Astrocyte (in vitro differentiated cells and primary cell): ENCODE data around the gene SGPL1. TPM values are rescaled to one million over a fixed set of nuclear protein-coding genes. Genes with fewer than 3 reads are reported as not detected.

ENCODE experiments used
- DNase-seq: peaks from one replicate; pipeline ENCODE4 v3.0.0-alpha.2; 2010; ENCODE audit warnings: low read depth
- FAIRE-seq: peaks from 2 replicates; lab custom pipeline; 2011; peaks lifted over from hg19 to GRCh38; lab: Jason Lieb, UNC
- H2AFZ ChIP-seq: 2 replicates; pipeline ENCODE4 v1.6.0; 2012; ENCODE audit warnings: low read depth, low read length, inconsistent platforms
- H3K27ac ChIP-seq: 2 replicates; pipeline ENCODE4 v1.5.1; 2011; ENCODE audit warnings: low read depth, low read length, inconsistent platforms
- H3K27me3 ChIP-seq: 2 replicates; pipeline ENCODE4 v1.6.0; 2011; ENCODE audit warnings: low read length, inconsistent platforms; ENCODE audit not compliant: insufficient read depth
- H3K36me3 ChIP-seq: 2 replicates; pipeline ENCODE4 v1.5.1; 2011; ENCODE audit warnings: low read length, inconsistent platforms; ENCODE audit not compliant: insufficient read depth
- H3K4me1 ChIP-seq: 2 replicates; pipeline ENCODE4 v1.5.1; 2011; ENCODE audit warnings: low read length, inconsistent platforms; ENCODE audit not compliant: insufficient read depth
- H3K4me2 ChIP-seq: 2 replicates; pipeline ENCODE4 v1.6.0; 2012; ENCODE audit warnings: low read length, inconsistent platforms
- H3K4me3 ChIP-seq: 2 replicates; pipeline ENCODE4 v1.5.1; 2011; ENCODE audit warnings: low read depth, mild to moderate bottlenecking, low read length, inconsistent platforms; ENCODE audit not compliant: insufficient read depth
- H3K79me2 ChIP-seq: 2 replicates; pipeline ENCODE4 v1.6.0; 2012; ENCODE audit warnings: mild to moderate bottlenecking, low read length, inconsistent platforms; ENCODE audit not compliant: insufficient read depth
- H3K9ac ChIP-seq: 2 replicates; pipeline ENCODE4 v1.6.0; 2012; ENCODE audit warnings: mild to moderate bottlenecking, low read length, inconsistent platforms
- H3K9me3 ChIP-seq: 2 replicates; pipeline ENCODE4 v1.5.1; 2012; ENCODE audit warnings: low read depth, mild to moderate bottlenecking, low read length, inconsistent platforms; ENCODE audit not compliant: insufficient read depth
- H4K20me1 ChIP-seq: 2 replicates; pipeline ENCODE4 v1.6.0; 2012; ENCODE audit warnings: low read length, inconsistent platforms; ENCODE audit not compliant: insufficient read depth
- H3K27ac Mint-ChIP-seq: one replicate; pipeline ENCODE4 v1.8.0; 2021; ENCODE audit warnings: mild to moderate bottlenecking, mixed read lengths; ENCODE audit not compliant: unreplicated experiment
- H3K27me3 Mint-ChIP-seq: one replicate; pipeline ENCODE4 v1.8.0; 2021; ENCODE audit warnings: low read depth, mixed read lengths; ENCODE audit not compliant: unreplicated experiment
- H3K36me3 Mint-ChIP-seq: one replicate; pipeline ENCODE4 v1.8.0; 2021; ENCODE audit warnings: low read depth, mixed read lengths; ENCODE audit not compliant: unreplicated experiment
- H3K4me1 Mint-ChIP-seq: one replicate; pipeline ENCODE4 v1.8.0; 2021; ENCODE audit warnings: low read depth, mixed read lengths; ENCODE audit not compliant: unreplicated experiment
- H3K4me3 Mint-ChIP-seq: one replicate; pipeline ENCODE4 v1.8.0; 2021; ENCODE audit warnings: mild to moderate bottlenecking, moderate library complexity, mixed read lengths; ENCODE audit not compliant: unreplicated experiment
- H3K9me3 Mint-ChIP-seq: one replicate; pipeline ENCODE4 v1.8.0; 2021; ENCODE audit warnings: mild to moderate bottlenecking, mixed read lengths; ENCODE audit not compliant: unreplicated experiment
- CTCF ChIP-seq: IDR thresholded peaks from 2 replicates; pipeline ENCODE4 v1.5.1; 2011; ENCODE audit warnings: low read depth, mild to moderate bottlenecking, inconsistent platforms, low read length, moderate library complexity; ENCODE audit not compliant: insufficient read depth
- EZH2 ChIP-seq: IDR thresholded peaks from 2 replicates; pipeline ENCODE4 v1.6.1; 2012; ENCODE audit warnings: mild to moderate bottlenecking, low read length, inconsistent platforms; ENCODE audit not compliant: insufficient read depth
- total RNA-seq: library from RNA; stranded (reverse); gene quantifications from 2 replicates; pipeline ENCODE4 v1.2.1, GENCODE V29; 2021

SGPL1 gene
- total RNA-seq, 1 donor from 2014 or later = 101 TPM

DNA sequence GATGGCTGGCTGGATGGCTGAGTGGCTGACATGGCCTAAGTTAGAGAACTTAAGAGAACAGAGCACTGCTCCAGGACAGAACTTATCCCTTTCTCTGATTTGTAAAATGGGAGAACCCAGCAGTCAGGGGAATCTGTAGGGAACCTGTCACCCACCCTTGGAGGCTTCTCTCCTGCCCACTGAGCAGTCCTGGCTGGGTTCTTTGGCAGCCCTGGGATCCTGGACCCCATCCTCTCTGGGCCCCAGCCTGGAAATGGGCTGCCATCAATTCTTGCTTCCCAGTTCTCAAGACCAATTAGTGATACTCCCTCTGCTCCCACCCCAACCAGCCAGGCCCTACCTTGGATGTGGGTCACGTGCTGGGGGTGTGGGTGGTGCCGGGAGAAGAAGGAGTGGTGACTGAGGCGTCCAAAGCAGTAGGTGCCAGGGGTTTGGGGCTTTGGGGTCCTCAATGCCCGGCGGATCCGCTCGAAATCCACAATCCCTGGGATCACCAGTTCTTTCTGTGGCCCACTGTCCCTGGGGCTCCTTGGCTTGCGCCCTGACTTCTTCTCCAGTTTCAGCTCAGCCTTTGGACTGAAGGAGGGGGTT is 34.2 kb upstream of the SGPL1 start:
- H3K4me1 Mint-ChIP-seq = peaks cover 12% of the 10 kb centered on the region
- TF ChIP-seq CTCF = no peak
- no peak for TF ChIP-seq EZH2
- Histone ChIP-seq H2AFZ (no peak overlapping the region), H3K27me3 (no peaks in the 10 kb centered on the region), H3K9ac (no peak overlapping the region), H3K27ac (no peak overlapping the region), H4K20me1 (no peaks in the 10 kb centered on the region), H3K4me1 (peaks cover 9% of the 10 kb centered on the region), H3K9me3 (no peaks in the 10 kb centered on the region), H3K79me2 (no peaks in the 10 kb centered on the region), H3K4me2 (no peak overlapping the region), H3K36me3 (no peaks in the 10 kb centered on the region), H3K4me3 (no peak overlapping the region)
- H3K27me3 Mint-ChIP-seq = peaks cover 33% of the 10 kb centered on the region
- no peak overlapping the region for H3K4me3 Mint-ChIP-seq
- DNase-seq (no peak), FAIRE-seq (no peak)
- H3K36me3 Mint-ChIP-seq = peaks cover 2% of the 10 kb centered on the region
- no peak overlapping the region for H3K27ac Mint-ChIP-seq
- no peaks in the 10 kb centered on the region for H3K9me3 Mint-ChIP-seq

DNA sequence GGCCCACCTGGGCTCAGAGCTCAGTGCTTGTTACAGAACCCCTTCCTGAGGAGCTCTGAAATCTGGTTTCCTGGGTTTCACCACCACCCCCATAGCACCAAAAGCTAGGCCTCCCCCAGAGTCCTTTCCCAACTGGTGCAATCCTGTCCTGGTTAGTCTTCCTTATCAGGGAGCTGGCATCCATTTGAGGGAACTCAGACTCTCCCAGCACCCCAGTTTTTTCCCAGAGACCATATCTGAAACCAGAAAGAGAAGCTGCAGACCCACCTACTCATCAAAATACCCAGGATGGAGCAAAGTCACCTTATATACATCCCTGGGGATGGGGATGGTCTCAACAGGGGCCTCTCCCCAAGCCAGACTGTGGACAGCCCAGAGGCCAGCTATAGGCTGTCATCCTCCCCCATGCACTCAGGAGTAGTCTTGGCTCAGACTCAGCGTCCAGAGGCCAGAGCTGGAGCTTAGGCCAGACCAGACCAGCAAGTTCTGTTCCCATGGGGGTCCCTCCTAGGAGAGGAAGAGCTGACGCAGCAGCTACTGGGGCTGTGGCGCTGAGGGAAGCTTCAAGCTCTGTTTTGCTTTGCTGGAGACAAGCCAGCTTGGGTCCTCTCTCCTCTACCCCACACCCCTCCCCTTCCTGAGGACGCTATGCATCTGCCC is 33.5 kb upstream of the SGPL1 start:
- H3K4me3 Mint-ChIP-seq = no peak overlapping the region
- no peak overlapping the region for H2AFZ ChIP-seq
- H3K9me3 ChIP-seq = no peaks in the 10 kb centered on the region
- H3K27ac ChIP-seq = no peak overlapping the region
- H3K36me3 Mint-ChIP-seq = peaks cover 2% of the 10 kb centered on the region
- no peaks in the 10 kb centered on the region for H3K36me3 ChIP-seq
- H4K20me1 ChIP-seq = no peaks in the 10 kb centered on the region
- H3K4me2 ChIP-seq = no peak overlapping the region
- H3K27me3 ChIP-seq = no peaks in the 10 kb centered on the region
- TF ChIP-seq CTCF (no peak), EZH2 (no peak)
- H3K27me3 Mint-ChIP-seq = peaks cover 32% of the 10 kb centered on the region
- H3K27ac Mint-ChIP-seq = no peak overlapping the region
- H3K9me3 Mint-ChIP-seq = no peaks in the 10 kb centered on the region
- FAIRE-seq (no peak), DNase-seq (no peak)
- H3K4me1 ChIP-seq = peaks cover 15% of the 10 kb centered on the region
- H3K4me1 Mint-ChIP-seq = peaks cover 19% of the 10 kb centered on the region
- H3K79me2 ChIP-seq = no peaks in the 10 kb centered on the region
- H3K9ac ChIP-seq = no peak overlapping the region
- H3K4me3 ChIP-seq = no peak overlapping the region
